PFSK-1 (cell line): ENCODE results near the gene IL20.

Experiments
- POLR2AphosphoS5 ChIP-seq: IDR thresholded peaks from 2 replicates; pipeline ENCODE4 v1.6.1; 2012; ENCODE audit warnings: low read depth, mild to moderate bottlenecking, control low read depth, low read length, moderate library complexity
- SIN3A ChIP-seq: IDR thresholded peaks from 2 replicates; pipeline ENCODE4 v1.6.1; 2012; ENCODE audit warnings: mild to moderate bottlenecking, low read length, moderate library complexity, borderline replicate concordance; ENCODE audit not compliant: insufficient read depth
- TAF1 ChIP-seq: IDR thresholded peaks from 2 replicates; pipeline ENCODE4 v1.6.1; 2012; ENCODE audit warnings: low read length, control low read depth, borderline replicate concordance; ENCODE audit not compliant: insufficient read depth
- TF ChIP-seq, protein P1 (sequence below), 2 experiments: IDR thresholded peaks; 2 replicates each; pipeline versions ENCODE4 v1.6.1 to v1.8.0; 2011 to 2012; ENCODE audit warnings: low read depth in 2 of 2, low read length in 2 of 2, control low read depth in 1 of 2, inconsistent platforms in 1 of 2, mild to moderate bottlenecking in 1 of 2, moderate library complexity in 1 of 2; ENCODE audit not compliant: insufficient read depth in 1 of 2

GRCh38 chr1:206903687-206904086 is 38.3 kb downstream of the IL20 start:
- no peak for TF ChIP-seq POLR2AphosphoS5
- TF ChIP-seq, protein P1, sequence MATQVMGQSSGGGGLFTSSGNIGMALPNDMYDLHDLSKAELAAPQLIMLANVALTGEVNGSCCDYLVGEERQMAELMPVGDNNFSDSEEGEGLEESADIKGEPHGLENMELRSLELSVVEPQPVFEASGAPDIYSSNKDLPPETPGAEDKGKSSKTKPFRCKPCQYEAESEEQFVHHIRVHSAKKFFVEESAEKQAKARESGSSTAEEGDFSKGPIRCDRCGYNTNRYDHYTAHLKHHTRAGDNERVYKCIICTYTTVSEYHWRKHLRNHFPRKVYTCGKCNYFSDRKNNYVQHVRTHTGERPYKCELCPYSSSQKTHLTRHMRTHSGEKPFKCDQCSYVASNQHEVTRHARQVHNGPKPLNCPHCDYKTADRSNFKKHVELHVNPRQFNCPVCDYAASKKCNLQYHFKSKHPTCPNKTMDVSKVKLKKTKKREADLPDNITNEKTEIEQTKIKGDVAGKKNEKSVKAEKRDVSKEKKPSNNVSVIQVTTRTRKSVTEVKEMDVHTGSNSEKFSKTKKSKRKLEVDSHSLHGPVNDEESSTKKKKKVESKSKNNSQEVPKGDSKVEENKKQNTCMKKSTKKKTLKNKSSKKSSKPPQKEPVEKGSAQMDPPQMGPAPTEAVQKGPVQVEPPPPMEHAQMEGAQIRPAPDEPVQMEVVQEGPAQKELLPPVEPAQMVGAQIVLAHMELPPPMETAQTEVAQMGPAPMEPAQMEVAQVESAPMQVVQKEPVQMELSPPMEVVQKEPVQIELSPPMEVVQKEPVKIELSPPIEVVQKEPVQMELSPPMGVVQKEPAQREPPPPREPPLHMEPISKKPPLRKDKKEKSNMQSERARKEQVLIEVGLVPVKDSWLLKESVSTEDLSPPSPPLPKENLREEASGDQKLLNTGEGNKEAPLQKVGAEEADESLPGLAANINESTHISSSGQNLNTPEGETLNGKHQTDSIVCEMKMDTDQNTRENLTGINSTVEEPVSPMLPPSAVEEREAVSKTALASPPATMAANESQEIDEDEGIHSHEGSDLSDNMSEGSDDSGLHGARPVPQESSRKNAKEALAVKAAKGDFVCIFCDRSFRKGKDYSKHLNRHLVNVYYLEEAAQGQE (IDR thresholded peaks at IDR 0.05; ENCODE audit: insufficient read depth in 1 of 2, low read depth in 2 of 2, low read length in 2 of 2): no peak
- no peak for TF ChIP-seq TAF1
- TF ChIP-seq SIN3A: no peak
